ENCODE data around the gene SLC7A7. TPM values are rescaled to one million over a fixed set of nuclear protein-coding genes. Genes with fewer than 3 reads are reported as not detected.
A peak's percentile ranks its signal among the peaks of the same experiment; 100 is the strongest.

The SLC7A7 gene
- total RNA-seq, 1 donor: 4.3 TPM

- DNase-seq (ENCODE audit: insufficient read length, low spot score, missing footprints): no peak
- H3K9me3 ChIP-seq (ENCODE audit: low read depth, low read length): no peaks in the 10 kb centered on the region
- H2AFZ ChIP-seq (ENCODE audit: low read length): no peak overlapping the region
- H3K36me3 ChIP-seq (ENCODE audit: insufficient read depth, low read length): peaks cover 53% of the 10 kb centered on the region
- H3K79me2 ChIP-seq (ENCODE audit: insufficient read depth, low read length): peaks cover 36% of the 10 kb centered on the region
- peaks cover 17% of the 10 kb centered on the region for H4K20me1 ChIP-seq (ENCODE audit: insufficient read depth, low read length)
- H3K4me3 ChIP-seq (ENCODE audit: insufficient read depth, low read length): no peak overlapping the region
- no peak for TF ChIP-seq CTCF (IDR thresholded peaks at IDR 0.05; ENCODE audit: extremely low read depth, low read depth, low read length)
- peaks cover 16% of the 10 kb centered on the region for H3K4me1 ChIP-seq (ENCODE audit: insufficient read depth, low read length)
- H3K4me2 ChIP-seq (ENCODE audit: insufficient read depth, low read length): no peak overlapping the region
- H3K27ac ChIP-seq (ENCODE audit: low read depth, low read length): no peak overlapping the region
- H3K27me3 ChIP-seq (ENCODE audit: insufficient read depth, low read length): no peaks in the 10 kb centered on the region
These were observed 46.3 kb downstream of the SLC7A7 start for GRCh38 chr14:22768947-22769346.

GRCh38 chr14:22767323-22767589 is 48.0 kb downstream of the SLC7A7 start:
- H3K4me2 ChIP-seq (ENCODE audit: insufficient read depth, low read length): peak overlapping the region; percentile 91
- peak overlapping the region; percentile 98 for H2AFZ ChIP-seq (ENCODE audit: low read length)
- peaks cover 16% of the 10 kb centered on the region for H3K4me1 ChIP-seq (ENCODE audit: insufficient read depth, low read length)
- peaks cover 17% of the 10 kb centered on the region for H4K20me1 ChIP-seq (ENCODE audit: insufficient read depth, low read length)
- H3K27ac ChIP-seq (ENCODE audit: low read depth, low read length): peak overlapping the region; percentile 96
- no peaks in the 10 kb centered on the region for H3K9me3 ChIP-seq (ENCODE audit: low read depth, low read length)
- peaks cover 36% of the 10 kb centered on the region for H3K79me2 ChIP-seq (ENCODE audit: insufficient read depth, low read length)
- H3K4me3 ChIP-seq (ENCODE audit: insufficient read depth, low read length): peak overlapping the region; percentile 98
- no peak for DNase-seq (ENCODE audit: insufficient read length, low spot score, missing footprints)
- no peak for TF ChIP-seq CTCF (IDR thresholded peaks at IDR 0.05; ENCODE audit: extremely low read depth, low read depth, low read length)
- H3K36me3 ChIP-seq (ENCODE audit: insufficient read depth, low read length): peaks cover 39% of the 10 kb centered on the region
- H3K27me3 ChIP-seq (ENCODE audit: insufficient read depth, low read length): no peaks in the 10 kb centered on the region

- H3K36me3 ChIP-seq (ENCODE audit: insufficient read depth, low read length): peaks cover 39% of the 10 kb centered on the region
- peak within 1 kb of the TSS; percentile 91 for H3K4me2 ChIP-seq (ENCODE audit: insufficient read depth, low read length)
- H3K27ac ChIP-seq (ENCODE audit: low read depth, low read length): peak within 1 kb of the TSS; percentile 96
- peak within 1 kb of the TSS; percentile 98 for H3K4me3 ChIP-seq (ENCODE audit: insufficient read depth, low read length)
- H3K9me3 ChIP-seq (ENCODE audit: low read depth, low read length): no peaks in the 10 kb centered on the region
- no peak for TF ChIP-seq CTCF (IDR thresholded peaks at IDR 0.05; ENCODE audit: extremely low read depth, low read depth, low read length)
- H2AFZ ChIP-seq (ENCODE audit: low read length): peak within 1 kb of the TSS; percentile 98
- peaks cover 16% of the 10 kb centered on the region for H3K4me1 ChIP-seq (ENCODE audit: insufficient read depth, low read length)
- H3K79me2 ChIP-seq (ENCODE audit: insufficient read depth, low read length): peaks cover 36% of the 10 kb centered on the region
- H4K20me1 ChIP-seq (ENCODE audit: insufficient read depth, low read length): peaks cover 17% of the 10 kb centered on the region
- no peaks in the 10 kb centered on the region for H3K27me3 ChIP-seq (ENCODE audit: insufficient read depth, low read length)
- DNase-seq (ENCODE audit: insufficient read length, low spot score, missing footprints): peak; percentile 90
These were observed 48.5 kb downstream of the SLC7A7 start, which contains the start of gene OXA1L for GRCh38 chr14:22766457-22767322. Gene OXA1L, plus strand, starts transcription at chr14:22766688. Its CDS starts 14 bp downstream, at chr14:22766702.

GRCh38 chr14:22764382-22764781 is 50.9 kb downstream of the SLC7A7 start:
- H4K20me1 ChIP-seq (ENCODE audit: insufficient read depth, low read length): peaks cover 10% of the 10 kb centered on the region
- H3K9me3 ChIP-seq (ENCODE audit: low read depth, low read length): no peaks in the 10 kb centered on the region
- no peak overlapping the region for H3K27ac ChIP-seq (ENCODE audit: low read depth, low read length)
- H3K4me2 ChIP-seq (ENCODE audit: insufficient read depth, low read length): no peak overlapping the region
- H3K4me3 ChIP-seq (ENCODE audit: insufficient read depth, low read length): no peak overlapping the region
- DNase-seq (ENCODE audit: insufficient read length, low spot score, missing footprints): no peak
- peaks cover 29% of the 10 kb centered on the region for H3K79me2 ChIP-seq (ENCODE audit: insufficient read depth, low read length)
- peaks cover 16% of the 10 kb centered on the region for H3K4me1 ChIP-seq (ENCODE audit: insufficient read depth, low read length)
- TF ChIP-seq CTCF (IDR thresholded peaks at IDR 0.05; ENCODE audit: extremely low read depth, low read depth, low read length): no peak
- H3K27me3 ChIP-seq (ENCODE audit: insufficient read depth, low read length): no peaks in the 10 kb centered on the region
- H2AFZ ChIP-seq (ENCODE audit: low read length): no peak overlapping the region
- peaks cover 16% of the 10 kb centered on the region for H3K36me3 ChIP-seq (ENCODE audit: insufficient read depth, low read length)

All from osteoblast (primary cell).